CD14-positive monocyte (primary cell): ENCODE data around the gene CLTA. TPM values are rescaled to one million over a fixed set of nuclear protein-coding genes. Genes with fewer than 3 reads are reported as not detected.
A peak's percentile ranks its signal among the peaks of the same experiment; 100 is the strongest.

Experiments used
- DNase-seq, 3 donors: peaks; one replicate each; pipeline ENCODE4 v3.0.0-alpha.2; 2011 to 2022
- H2AFZ ChIP-seq: 2 replicates; pipeline ENCODE4 v1.6.0; 2012; ENCODE audit warnings: mild to moderate bottlenecking, low read depth, low read length, inconsistent platforms; ENCODE audit not compliant: insufficient read depth, poor library complexity, severe bottlenecking
- H3K27ac ChIP-seq, 2 donors: 1 replicate in 1 of 2; 2 replicates in 1 of 2; pipeline ENCODE4 v1.5.1; 2012 to 2013; ENCODE audit warnings: low read length in 2 of 2, control low read depth in 1 of 2, inconsistent platforms in 1 of 2, low read depth in 1 of 2, mild to moderate bottlenecking in 1 of 2
- H3K27me3 ChIP-seq, 2 donors: one replicate each; pipeline versions ENCODE4 v1.6.0 to v1.6.1; 2011 to 2013; ENCODE audit warnings: low read length in 2 of 2; ENCODE audit not compliant: control insufficient read depth in 2 of 2, insufficient read depth in 2 of 2
- H3K36me3 ChIP-seq, 2 donors: replicated peaks in 1 of 2; 1 replicate in 1 of 2; 2 replicates in 1 of 2; pipeline versions ENCODE4 v1.5.1 to v1.6.1; 2012 to 2013; ENCODE audit warnings: low read length in 2 of 2, control low read depth in 1 of 2, inconsistent platforms in 1 of 2, mild to moderate bottlenecking in 1 of 2; ENCODE audit not compliant: insufficient read depth in 2 of 2, control insufficient read depth in 1 of 2
- H3K4me1 ChIP-seq, 2 donors: 1 replicate in 1 of 2; 2 replicates in 1 of 2; pipeline versions ENCODE4 v1.5.1 to v1.6.1; 2012 to 2013; ENCODE audit warnings: low read length in 2 of 2, control low read depth in 1 of 2, inconsistent platforms in 1 of 2, mild to moderate bottlenecking in 1 of 2, moderate library complexity in 1 of 2; ENCODE audit not compliant: insufficient read depth in 2 of 2, control insufficient read depth in 1 of 2
- H3K4me2 ChIP-seq: replicated peaks from 2 replicates; pipeline ENCODE3; 2012; ENCODE audit warnings: low read length, moderate library complexity, mild to moderate bottlenecking; ENCODE audit not compliant: poor library complexity, severe bottlenecking; ENCODE audit errors: extremely low read depth
- H3K4me3 ChIP-seq, 3 experiments: fragments of 200-600 bp in 1 of 3; sonication (generic) in 1 of 3; replicated peaks in 1 of 3; 1 replicate in 2 of 3; 2 replicates in 1 of 3; pipeline ENCODE4 v1.5.1; 2011 to 2013; ENCODE audit warnings: low read length in 3 of 3, mild to moderate bottlenecking in 3 of 3, control low read depth in 2 of 3, low read depth in 2 of 3, inconsistent platforms in 1 of 3, moderate library complexity in 1 of 3
- H3K79me2 ChIP-seq: 2 replicates; pipeline ENCODE4 v1.6.0; 2012; ENCODE audit warnings: mild to moderate bottlenecking, control low read depth, inconsistent platforms, low read length, moderate library complexity; ENCODE audit not compliant: insufficient read depth
- H3K9ac ChIP-seq: 2 replicates; pipeline ENCODE4 v1.6.0; 2017; ENCODE audit warnings: low read length, mild to moderate bottlenecking; ENCODE audit not compliant: insufficient read depth, poor library complexity, severe bottlenecking
- H3K9me3 ChIP-seq, 2 donors: replicated peaks in 1 of 2; 1 replicate in 1 of 2; 2 replicates in 1 of 2; pipeline versions ENCODE4 v1.5.1 to v1.6.1; 2012 to 2013; ENCODE audit warnings: low read length in 2 of 2, control low read depth in 1 of 2; ENCODE audit not compliant: control insufficient read depth in 1 of 2, insufficient read depth in 1 of 2
- H4K20me1 ChIP-seq: 2 replicates; pipeline ENCODE4 v1.6.0; 2012; ENCODE audit warnings: mild to moderate bottlenecking, low read length, control low read depth, moderate library complexity; ENCODE audit not compliant: insufficient read depth
- H3K27ac Mint-ChIP-seq, 7 donors: one replicate each; pipeline ENCODE4 v1.8.0; 2020; ENCODE audit warnings: mild to moderate bottlenecking in 7 of 7, mixed read lengths in 7 of 7, moderate library complexity in 6 of 7, inconsistent platforms in 2 of 7
- H3K27me3 Mint-ChIP-seq, 3 donors: one replicate each; pipeline ENCODE4 v1.8.0; 2021 to 2022; ENCODE audit warnings: low read depth in 3 of 3, mild to moderate bottlenecking in 3 of 3, mixed read lengths in 3 of 3, moderate library complexity in 3 of 3, inconsistent platforms in 1 of 3
- H3K36me3 Mint-ChIP-seq, 2 donors: one replicate each; pipeline ENCODE4 v1.8.0; 2020; ENCODE audit warnings: mixed read lengths in 2 of 2, inconsistent platforms in 1 of 2, mild to moderate bottlenecking in 1 of 2
- H3K4me1 Mint-ChIP-seq: one replicate; pipeline ENCODE4 v1.8.0; 2020; ENCODE audit warnings: mild to moderate bottlenecking, mixed read lengths
- H3K4me3 Mint-ChIP-seq, 2 donors: one replicate each; pipeline ENCODE4 v1.8.0; 2020; ENCODE audit warnings: mild to moderate bottlenecking in 2 of 2, mixed read lengths in 2 of 2, moderate library complexity in 1 of 2
- H3K9me3 Mint-ChIP-seq, 7 donors: one replicate each; pipeline ENCODE4 v1.8.0; 2020 to 2022; ENCODE audit warnings: mixed read lengths in 7 of 7, mild to moderate bottlenecking in 6 of 7, moderate library complexity in 6 of 7, inconsistent platforms in 2 of 7
- WGBS: methylation state at CpG from one replicate; pipeline ENCODE4 v1.1.5; 2013; ENCODE audit warnings: missing lambda C conversion rate; ENCODE audit not compliant: insufficient coverage; 5-methylcytosine and 5-hydroxymethylcytosine counted together
- intact Hi-C, 2 donors: fragments of 100-400 bp; cut with micrococcal nuclease; formaldehyde crosslinking; loops; one replicate each; pipeline versions ENCODE4 v1.15.0 to v1.15.1; 2023
- polyA plus RNA-seq, 3 donors: library from polyadenylated mRNA; depleted of rRNA in 1 of 3; unstranded in 2 of 3; stranded (reverse) in 1 of 3; fragments of 300-500 nt in 2 of 3; fragments of >200 nt in 1 of 3; fragmentation: Illumina TruSeq in 2 of 3; gene quantifications; 1 replicate in 2 of 3; 2 replicates in 1 of 3; pipeline ENCODE4 v1.2.3, GENCODE V29; 2012 to 2021
- TF ChIP-seq, protein P1 (sequence below): fragments of 200-600 bp; IDR thresholded peaks from one replicate; pipeline ENCODE4 v1.8.0; 2022; ENCODE audit warnings: antibody characterized with exemption, mild to moderate bottlenecking

Gene CLTA
- polyA plus RNA-seq, 3 donors: 85.6 to 262 (median 225) TPM

DNA sequence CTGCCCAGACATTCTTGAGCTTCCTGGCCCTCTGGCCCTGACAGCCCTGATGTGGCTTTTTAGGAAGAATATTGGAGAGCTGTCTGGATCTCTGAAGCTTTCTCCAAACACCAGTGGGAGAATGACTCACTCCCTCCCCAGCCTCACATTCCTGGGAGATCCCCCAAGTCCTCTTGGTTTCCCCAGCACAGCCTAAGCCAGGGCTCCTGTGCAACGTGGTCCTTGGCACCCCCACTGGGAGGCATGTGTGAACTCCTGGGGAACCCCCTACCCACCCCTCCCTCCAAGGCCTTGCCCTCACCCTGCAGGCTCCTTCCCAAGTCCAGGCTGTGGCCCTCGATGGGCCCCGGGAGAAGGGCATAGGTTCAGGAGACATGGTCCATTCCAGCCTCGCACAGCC is 41.5 kb upstream of the CLTA start:
- peak overlapping the region in 1 of 3 experiments; percentile 39 for H3K4me3 ChIP-seq
- H3K4me1 ChIP-seq: peaks cover 100% of the 10 kb centered on the region in 2 donors
- H3K4me3 Mint-ChIP-seq: no peak overlapping the region
- peaks cover 45% of the 10 kb centered on the region for H4K20me1 ChIP-seq
- H3K4me2 ChIP-seq: peak overlapping the region; percentile 47
- H3K79me2 ChIP-seq: peaks cover 64% of the 10 kb centered on the region
- H3K27me3 Mint-ChIP-seq: peaks cover 0 to 3% (median 2%) of the 10 kb centered on the region in 3 donors
- peaks cover 68 to 89% of the 10 kb centered on the region in 2 donors for H3K36me3 Mint-ChIP-seq
- TF ChIP-seq, protein P1, sequence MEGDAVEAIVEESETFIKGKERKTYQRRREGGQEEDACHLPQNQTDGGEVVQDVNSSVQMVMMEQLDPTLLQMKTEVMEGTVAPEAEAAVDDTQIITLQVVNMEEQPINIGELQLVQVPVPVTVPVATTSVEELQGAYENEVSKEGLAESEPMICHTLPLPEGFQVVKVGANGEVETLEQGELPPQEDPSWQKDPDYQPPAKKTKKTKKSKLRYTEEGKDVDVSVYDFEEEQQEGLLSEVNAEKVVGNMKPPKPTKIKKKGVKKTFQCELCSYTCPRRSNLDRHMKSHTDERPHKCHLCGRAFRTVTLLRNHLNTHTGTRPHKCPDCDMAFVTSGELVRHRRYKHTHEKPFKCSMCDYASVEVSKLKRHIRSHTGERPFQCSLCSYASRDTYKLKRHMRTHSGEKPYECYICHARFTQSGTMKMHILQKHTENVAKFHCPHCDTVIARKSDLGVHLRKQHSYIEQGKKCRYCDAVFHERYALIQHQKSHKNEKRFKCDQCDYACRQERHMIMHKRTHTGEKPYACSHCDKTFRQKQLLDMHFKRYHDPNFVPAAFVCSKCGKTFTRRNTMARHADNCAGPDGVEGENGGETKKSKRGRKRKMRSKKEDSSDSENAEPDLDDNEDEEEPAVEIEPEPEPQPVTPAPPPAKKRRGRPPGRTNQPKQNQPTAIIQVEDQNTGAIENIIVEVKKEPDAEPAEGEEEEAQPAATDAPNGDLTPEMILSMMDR: no peak
- no peaks in the 10 kb centered on the region for H3K27me3 ChIP-seq
- peak in 1 of 3 donors; percentile 77 for DNase-seq
- peak overlapping the region; percentile 97 to 99 for H3K27ac ChIP-seq
- WGBS: 80% methylated on average over 1 of the region's 4 CpGs
- peak overlapping the region; percentile 89 to 100 (median 100) for H3K27ac Mint-ChIP-seq
- H3K36me3 ChIP-seq: peaks cover 29 to 55% of the 10 kb centered on the region in 2 donors
- peaks cover 0 to 3% (median 1%) of the 10 kb centered on the region in 7 donors for H3K9me3 Mint-ChIP-seq
- H3K9ac ChIP-seq: no peak overlapping the region
- peaks cover 92% of the 10 kb centered on the region for H3K4me1 Mint-ChIP-seq
- peaks cover 0 to 3% of the 10 kb centered on the region in 2 donors for H3K9me3 ChIP-seq
- intact Hi-C loops: no loop called here
- no peak overlapping the region for H2AFZ ChIP-seq

DNA sequence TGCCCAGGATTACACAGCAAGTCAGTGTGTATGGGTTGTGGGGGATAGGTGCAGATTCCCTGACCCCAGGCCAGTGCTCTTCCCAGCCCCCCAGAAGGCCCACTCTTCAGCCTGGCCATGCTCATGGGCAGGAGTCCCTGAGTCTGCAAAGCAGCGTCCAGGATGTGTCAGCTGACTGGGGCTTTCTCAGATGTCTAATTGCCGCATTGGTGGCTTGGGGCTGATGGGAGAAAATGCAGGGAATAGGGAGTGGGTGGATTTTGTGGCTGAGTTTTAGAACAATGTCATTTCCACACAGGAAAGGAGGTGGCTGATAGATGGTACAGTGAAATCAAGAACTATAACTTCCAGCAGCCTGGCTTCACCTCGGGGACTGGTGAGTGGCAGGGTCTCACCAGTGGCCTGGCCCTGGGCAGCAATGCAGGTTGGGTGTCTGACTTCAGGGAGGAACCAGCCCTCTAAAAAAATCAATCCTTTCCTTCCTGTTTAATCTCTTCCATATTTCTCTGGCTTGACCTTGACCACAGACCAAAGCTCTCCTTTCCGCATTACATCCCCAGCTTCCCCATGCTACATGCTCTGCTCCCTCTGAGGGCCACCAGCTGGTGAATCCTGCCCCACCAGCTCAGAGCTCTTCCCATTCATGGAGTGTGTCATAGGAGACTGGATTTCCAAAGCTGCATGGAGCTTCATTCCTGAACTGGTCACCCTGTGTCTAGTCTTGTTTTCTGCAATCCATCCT is 40.0 kb upstream of the CLTA start:
- H3K36me3 Mint-ChIP-seq: peaks cover 61 to 85% of the 10 kb centered on the region in 2 donors
- peaks cover 0 to 2% (median 0%) of the 10 kb centered on the region in 3 donors for H3K27me3 Mint-ChIP-seq
- H3K4me3 ChIP-seq: peak overlapping the region in 1 of 3 experiments; percentile 52
- DNase-seq: peak; percentile 49 to 76 (median 71)
- H3K27me3 ChIP-seq: no peaks in the 10 kb centered on the region
- H3K4me1 Mint-ChIP-seq: peaks cover 90% of the 10 kb centered on the region
- peaks cover 99 to 100% of the 10 kb centered on the region in 2 donors for H3K4me1 ChIP-seq
- H3K4me3 Mint-ChIP-seq: peak overlapping the region; percentile 62 to 87
- intact Hi-C loops: loop anchor here in 1 of 2 donors (2.0 to 5.0 kb wide), 2 partner anchors 14 to 48 kb away; partner anchors contain the start of gene GLIPR2
- peak overlapping the region; percentile 67 for H3K4me2 ChIP-seq
- H3K27ac ChIP-seq: peak overlapping the region; percentile 97 to 99
- H3K36me3 ChIP-seq: peaks cover 32 to 55% of the 10 kb centered on the region in 2 donors
- no peak overlapping the region for H2AFZ ChIP-seq
- peaks cover 0 to 2% (median 0%) of the 10 kb centered on the region in 7 donors for H3K9me3 Mint-ChIP-seq
- TF ChIP-seq, protein P1: no peak
- H3K9ac ChIP-seq: peak overlapping the region; percentile 89
- 0% methylated on average over 2 of the region's 4 CpGs for WGBS
- H3K27ac Mint-ChIP-seq: peak overlapping the region; percentile 98 to 100 (median 100)
- H3K79me2 ChIP-seq: peaks cover 58% of the 10 kb centered on the region
- H3K9me3 ChIP-seq: peaks cover 0 to 2% of the 10 kb centered on the region in 2 donors
- H4K20me1 ChIP-seq: peaks cover 30% of the 10 kb centered on the region
